ENCODE results near the gene RNF2.
"Not testable (repeated sequence)": the region's sequence is repeated elsewhere in the genome, so short reads cannot be mapped to it uniquely, and the experiment has no call there.

RNF2 gene

GRCh38 chr1:185058876-185059275 lies 13.5 kb downstream of the RNF2 start:
- no peak overlapping the region for H3K4me3 ChIP-seq
- H3K36me3 ChIP-seq (replicated peaks), result no peaks in the 10 kb centered on the region; the same call in 1 of the 2 replicates
- in situ Hi-C loops (cut with MboI; ENCODE audit: low sequenced_read_pairs), result no loop called here
- H3K9me3 ChIP-seq, result no peaks in the 10 kb centered on the region
- H3K27me3 ChIP-seq (ENCODE audit: low read depth), result no peaks in the 10 kb centered on the region
- peaks cover 5% of the 10 kb centered on the region; the same call in 1 of the 2 replicates for H3K4me1 ChIP-seq
- DNase-seq (ENCODE audit: low spot score in 2 of 2), result no peak

GRCh38 chr1:185059950-185060571 lies 14.7 kb downstream of the RNF2 start:
- in situ Hi-C loops (cut with MboI; ENCODE audit: low sequenced_read_pairs), result no loop called here
- no peaks in the 10 kb centered on the region; the same call in 1 of the 2 replicates for H3K36me3 ChIP-seq (replicated peaks)
- H3K4me1 ChIP-seq, result peaks cover 5% of the 10 kb centered on the region; the same call in 1 of the 2 replicates
- H3K4me3 ChIP-seq, result no peak overlapping the region
- no peaks in the 10 kb centered on the region for H3K9me3 ChIP-seq
- no peak for DNase-seq (ENCODE audit: low spot score in 2 of 2)
- H3K27me3 ChIP-seq (ENCODE audit: low read depth), result no peaks in the 10 kb centered on the region

GRCh38 chr1:185062710-185063370 lies 17.5 kb downstream of the RNF2 start:
- Histone ChIP-seq H3K36me3 (replicated peaks) (no peaks in the 10 kb centered on the region; the same call in 1 of the 2 replicates), H3K4me3 (no peak overlapping the region), H3K4me1 (peaks cover 9% of the 10 kb centered on the region), H3K9me3 (no peaks in the 10 kb centered on the region), H3K27me3 (ENCODE audit: low read depth) (no peaks in the 10 kb centered on the region)
- DNase-seq (ENCODE audit: low spot score in 2 of 2), result no peak
- in situ Hi-C loops (cut with MboI; ENCODE audit: low sequenced_read_pairs), result no loop called here

GRCh38 chr1:185063719-185064118 lies 18.4 kb downstream of the RNF2 start:
- peaks cover 4% of the 10 kb centered on the region for H3K4me1 ChIP-seq
- H3K4me3 ChIP-seq, result no peak overlapping the region
- H3K36me3 ChIP-seq (replicated peaks), result no peaks in the 10 kb centered on the region; the same call in 1 of the 2 replicates
- H3K27me3 ChIP-seq (ENCODE audit: low read depth), result no peaks in the 10 kb centered on the region
- no peak for DNase-seq (ENCODE audit: low spot score in 2 of 2)
- H3K9me3 ChIP-seq, result no peaks in the 10 kb centered on the region
- in situ Hi-C loops (cut with MboI; ENCODE audit: low sequenced_read_pairs), result no loop called here

- not testable (repeated sequence) for H3K27me3 ChIP-seq (ENCODE audit: low read depth); H3K36me3 ChIP-seq (replicated peaks)
- H3K4me1 ChIP-seq, result peaks cover 12% of the 10 kb centered on the region
Observed at GRCh38 chr1:185065006-185065405, 19.6 kb downstream of the RNF2 start.

GRCh38 chr1:185066181-185066580 lies 20.8 kb downstream of the RNF2 start:
- Histone ChIP-seq H3K4me3 (no peak overlapping the region), H3K4me1 (peaks cover 21% of the 10 kb centered on the region), H3K9me3 (no peaks in the 10 kb centered on the region), H3K36me3 (replicated peaks) (no peaks in the 10 kb centered on the region), H3K27me3 (ENCODE audit: low read depth) (no peaks in the 10 kb centered on the region)
- no peak for DNase-seq (ENCODE audit: low spot score in 2 of 2)
- in situ Hi-C loops (cut with MboI; ENCODE audit: low sequenced_read_pairs), result no loop called here

More at GRCh38 chr1:185065006-185065405, 19.6 kb downstream of the RNF2 start:
- H3K4me3 ChIP-seq; DNase-seq (ENCODE audit: low spot score in 2 of 2); in situ Hi-C loops (cut with MboI; ENCODE audit: low sequenced_read_pairs); H3K9me3 ChIP-seq: not testable (repeated sequence)

GRCh38 chr1:185068341-185068740 lies 23.0 kb downstream of the RNF2 start:
- no peak overlapping the region for H3K4me3 ChIP-seq
- H3K36me3 ChIP-seq (replicated peaks), result no peaks in the 10 kb centered on the region
- DNase-seq (ENCODE audit: low spot score in 2 of 2), result no peak
- in situ Hi-C loops (cut with MboI; ENCODE audit: low sequenced_read_pairs), result no loop called here
- peaks cover 21% of the 10 kb centered on the region for H3K4me1 ChIP-seq
- H3K9me3 ChIP-seq, result no peaks in the 10 kb centered on the region
- no peaks in the 10 kb centered on the region for H3K27me3 ChIP-seq (ENCODE audit: low read depth)

- Histone ChIP-seq H3K27me3 (ENCODE audit: low read depth) (no peaks in the 10 kb centered on the region), H3K4me1 (peaks cover 21% of the 10 kb centered on the region), H3K4me3 (no peak overlapping the region), H3K9me3 (no peaks in the 10 kb centered on the region), H3K36me3 (replicated peaks) (no peaks in the 10 kb centered on the region)
- no peak for DNase-seq (ENCODE audit: low spot score in 2 of 2)
- in situ Hi-C loops (cut with MboI; ENCODE audit: low sequenced_read_pairs), result no loop called here
Observed at GRCh38 chr1:185069202-185069772, 23.9 kb downstream of the RNF2 start.

- no peaks in the 10 kb centered on the region for H3K27me3 ChIP-seq (ENCODE audit: low read depth)
- H3K4me3 ChIP-seq, result no peak overlapping the region
- no peaks in the 10 kb centered on the region for H3K9me3 ChIP-seq
- no peaks in the 10 kb centered on the region for H3K36me3 ChIP-seq (replicated peaks)
- in situ Hi-C loops (cut with MboI; ENCODE audit: low sequenced_read_pairs), result no loop called here
- H3K4me1 ChIP-seq, result peaks cover 25% of the 10 kb centered on the region
- peak in 1 of 2 experiments; percentile 41 for DNase-seq (ENCODE audit: low spot score in 2 of 2)
Observed at GRCh38 chr1:185070051-185070450, 24.7 kb downstream of the RNF2 start.

GRCh38 chr1:185073725-185074124 lies 28.4 kb downstream of the RNF2 start:
- Histone ChIP-seq H3K4me1 (peaks cover 27% of the 10 kb centered on the region), H3K36me3 (replicated peaks) (no peaks in the 10 kb centered on the region), H3K9me3 (no peaks in the 10 kb centered on the region), H3K27me3 (ENCODE audit: low read depth) (no peaks in the 10 kb centered on the region), H3K4me3 (no peak overlapping the region)
- in situ Hi-C loops (cut with MboI; ENCODE audit: low sequenced_read_pairs), result no loop called here
- no peak for DNase-seq (ENCODE audit: low spot score in 2 of 2)

GRCh38 chr1:185074307-185074706 lies 28.9 kb downstream of the RNF2 start:
- Histone ChIP-seq H3K27me3 (ENCODE audit: low read depth) (no peaks in the 10 kb centered on the region), H3K9me3 (no peaks in the 10 kb centered on the region), H3K4me3 (no peak overlapping the region), H3K4me1 (peaks cover 27% of the 10 kb centered on the region), H3K36me3 (replicated peaks) (no peaks in the 10 kb centered on the region)
- DNase-seq (ENCODE audit: low spot score in 2 of 2), result no peak
- in situ Hi-C loops (cut with MboI; ENCODE audit: low sequenced_read_pairs), result no loop called here

- no peaks in the 10 kb centered on the region for H3K36me3 ChIP-seq (replicated peaks)
- in situ Hi-C loops (cut with MboI; ENCODE audit: low sequenced_read_pairs), result no loop called here
Observed at GRCh38 chr1:185075476-185075875, 30.1 kb downstream of the RNF2 start.

GRCh38 chr1:185077374-185077773 lies 32.0 kb downstream of the RNF2 start:
- Histone ChIP-seq H3K27me3 (ENCODE audit: low read depth) (no peaks in the 10 kb centered on the region), H3K36me3 (replicated peaks) (no peaks in the 10 kb centered on the region), H3K9me3 (no peaks in the 10 kb centered on the region), H3K4me3 (no peak overlapping the region), H3K4me1 (peaks cover 11% of the 10 kb centered on the region)
- in situ Hi-C loops (cut with MboI; ENCODE audit: low sequenced_read_pairs), result no loop called here
- DNase-seq (ENCODE audit: low spot score in 2 of 2), result no peak

More at GRCh38 chr1:185075476-185075875, 30.1 kb downstream of the RNF2 start:
- peak in 1 of 2 experiments; percentile 7 for DNase-seq (ENCODE audit: low spot score in 2 of 2)
- H3K9me3 ChIP-seq, result no peaks in the 10 kb centered on the region
- H3K27me3 ChIP-seq (ENCODE audit: low read depth), result no peaks in the 10 kb centered on the region
- no peak overlapping the region for H3K4me3 ChIP-seq
- peaks cover 16% of the 10 kb centered on the region for H3K4me1 ChIP-seq

- in situ Hi-C loops (cut with MboI; ENCODE audit: low sequenced_read_pairs), result no loop called here
- no peaks in the 10 kb centered on the region for H3K27me3 ChIP-seq (ENCODE audit: low read depth)
- no peak overlapping the region for H3K4me3 ChIP-seq
- H3K36me3 ChIP-seq (replicated peaks), result no peaks in the 10 kb centered on the region
- H3K9me3 ChIP-seq, result no peaks in the 10 kb centered on the region
- no peak for DNase-seq (ENCODE audit: low spot score in 2 of 2)
- peaks cover 6% of the 10 kb centered on the region; the same call in 1 of the 2 replicates for H3K4me1 ChIP-seq
Observed at GRCh38 chr1:185080422-185080821, 35.1 kb downstream of the RNF2 start.

Measured in HAP-1 (cell line).